NCI-H748 treated with DMSO at 0.1 percent for 48 hours (cell line): Measurements from ENCODE around the gene ATP7B.

Experiments
- DNase-seq: peaks from one replicate; lab custom pipeline; 2025; lab: John Stamatoyannopoulos, UW

The ATP7B gene

GRCh38 chr13:51978796-51979556, 32.3 kb downstream of the ATP7B start:
- no peak for DNase-seq

GRCh38 chr13:51977625-51978024, 33.6 kb downstream of the ATP7B start:
- DNase-seq, result no peak

- DNase-seq, result no peak
These were observed 34.4 kb downstream of the ATP7B start for GRCh38 chr13:51976890-51977289.

GRCh38 chr13:51976423-51976822, 34.8 kb downstream of the ATP7B start:
- no peak for DNase-seq

GRCh38 chr13:51974482-51974881, 36.8 kb downstream of the ATP7B start:
- no peak for DNase-seq

GRCh38 chr13:51971520-51972426, 39.5 kb downstream of the ATP7B start:
- peak; percentile 35 for DNase-seq

GRCh38 chr13:51970349-51970748, 40.9 kb downstream of the ATP7B start:
- DNase-seq, result no peak

- DNase-seq, result no peak
These were observed 43.5 kb downstream of the ATP7B start for GRCh38 chr13:51967482-51968446.

GRCh38 chr13:51966186-51966585, 45.1 kb downstream of the ATP7B start:
- no peak for DNase-seq

- no peak for DNase-seq
These were observed 49.5 kb downstream of the ATP7B start for GRCh38 chr13:51961493-51962403.

GRCh38 chr13:51960766-51961165, 50.5 kb downstream of the ATP7B start:
- DNase-seq, result no peak

- peak; percentile 21 for DNase-seq
These were observed 51.5 kb downstream of the ATP7B start for GRCh38 chr13:51959773-51960172.

- no peak for DNase-seq
These were observed 53.1 kb downstream of the ATP7B start for GRCh38 chr13:51958217-51958547.

- DNase-seq, result peak; percentile 26
These were observed 53.7 kb downstream of the ATP7B start for GRCh38 chr13:51957377-51958216.

- no peak for DNase-seq
These were observed 54.5 kb downstream of the ATP7B start for GRCh38 chr13:51956717-51957116.

- no peak for DNase-seq
These were observed 55.2 kb downstream of the ATP7B start for GRCh38 chr13:51955816-51956603.

GRCh38 chr13:51955281-51955771, 55.9 kb downstream of the ATP7B start:
- DNase-seq, result no peak

- no peak for DNase-seq
These were observed 57.7 kb downstream of the ATP7B start for GRCh38 chr13:51953347-51954195.
